ENCODE measurements around the gene TREML4. TPM values are rescaled to one million over a fixed set of nuclear protein-coding genes. Genes with fewer than 3 reads are reported as not detected.

Gene TREML4
- total RNA-seq, 1 experiment from 2014 or later = not detected

- intact Hi-C loops (cut with micrococcal nuclease; ENCODE audit: unreplicated experiment) = no loop called here
- no TSS peak for BruUV-seq (replicated peaks)
- Mint-ChIP-seq H3K27me3 (ENCODE audit: insufficient read depth, unreplicated experiment) (peaks cover 6% of the 10 kb centered on the region), H3K36me3 (ENCODE audit: insufficient read depth, unreplicated experiment) (no peaks in the 10 kb centered on the region), H3K27ac (ENCODE audit: unreplicated experiment) (no peak overlapping the region), H3K4me1 (ENCODE audit: low read depth, unreplicated experiment) (no peaks in the 10 kb centered on the region), H3K4me3 (ENCODE audit: unreplicated experiment) (no peak overlapping the region), H3K9me3 (ENCODE audit: unreplicated experiment) (no peaks in the 10 kb centered on the region)
- POLR2A ChIA-PET = no interaction called here
- Histone ChIP-seq H3K27me3 (replicated peaks; ENCODE audit: control insufficient read depth, insufficient read depth, low read length) (peaks cover 1% of the 10 kb centered on the region; the same call in 1 of the 2 replicates), H3K36me3 (ENCODE audit: control insufficient read depth, insufficient read depth, low read length) (no peaks in the 10 kb centered on the region), H3K9me3 (0 out of 2 replicates have a peak, but pooled peaks cover 3% of the 10 kb centered on the region), H3K4me1 (no peaks in the 10 kb centered on the region), H3K4me3 (ENCODE audit: low read depth, low read length) (no peak overlapping the region)
- CTCF ChIA-PET = no interaction called here
- DNase-seq = no peak
- no peak for TF ChIP-seq CTCF (IDR thresholded peaks at IDR 0.05; ENCODE audit: insufficient read depth in 1 of 2, low read depth in 1 of 2, low read length in 1 of 2, severe bottlenecking in 1 of 2, unreplicated experiment in 1 of 2)
These were observed 27.0 kb downstream of the TREML4 start for GRCh38 chr6:41255110-41255509.

GRCh38 chr6:41255638-41256246 is 27.6 kb downstream of the TREML4 start:
- DNase-seq = no peak
- H3K4me3 ChIP-seq (ENCODE audit: low read depth, low read length) = no peak overlapping the region
- CTCF ChIA-PET = no interaction called here
- intact Hi-C loops (cut with micrococcal nuclease; ENCODE audit: unreplicated experiment) = no loop called here
- peaks cover 6% of the 10 kb centered on the region for H3K27me3 Mint-ChIP-seq (ENCODE audit: insufficient read depth, unreplicated experiment)
- no peaks in the 10 kb centered on the region for H3K4me1 Mint-ChIP-seq (ENCODE audit: low read depth, unreplicated experiment)
- H3K27me3 ChIP-seq (replicated peaks; ENCODE audit: control insufficient read depth, insufficient read depth, low read length) = peaks cover 1% of the 10 kb centered on the region; the same call in 1 of the 2 replicates
- no peaks in the 10 kb centered on the region for H3K4me1 ChIP-seq
- H3K27ac Mint-ChIP-seq (ENCODE audit: unreplicated experiment) = no peak overlapping the region
- H3K9me3 Mint-ChIP-seq (ENCODE audit: unreplicated experiment) = no peaks in the 10 kb centered on the region
- POLR2A ChIA-PET = no interaction called here
- H3K4me3 Mint-ChIP-seq (ENCODE audit: unreplicated experiment) = no peak overlapping the region
- no peaks in the 10 kb centered on the region for H3K36me3 ChIP-seq (ENCODE audit: control insufficient read depth, insufficient read depth, low read length)
- TF ChIP-seq CTCF (IDR thresholded peaks at IDR 0.05; ENCODE audit: insufficient read depth in 1 of 2, low read depth in 1 of 2, low read length in 1 of 2, severe bottlenecking in 1 of 2, unreplicated experiment in 1 of 2) = no peak
- H3K9me3 ChIP-seq = 0 out of 2 replicates have a peak, but pooled peaks cover 3% of the 10 kb centered on the region
- H3K36me3 Mint-ChIP-seq (ENCODE audit: insufficient read depth, unreplicated experiment) = no peaks in the 10 kb centered on the region
- BruUV-seq (replicated peaks) = no TSS peak

GRCh38 chr6:41256383-41256782 is 28.2 kb downstream of the TREML4 start:
- Mint-ChIP-seq H3K4me3 (ENCODE audit: unreplicated experiment) (no peak overlapping the region), H3K4me1 (ENCODE audit: low read depth, unreplicated experiment) (no peaks in the 10 kb centered on the region)

More at GRCh38 chr6:41256383-41256782, 28.2 kb downstream of the TREML4 start:
- TF ChIP-seq CTCF (IDR thresholded peaks at IDR 0.05; ENCODE audit: insufficient read depth in 1 of 2, low read depth in 1 of 2, low read length in 1 of 2, severe bottlenecking in 1 of 2, unreplicated experiment in 1 of 2) = no peak
- Histone ChIP-seq H3K36me3 (ENCODE audit: control insufficient read depth, insufficient read depth, low read length) (no peaks in the 10 kb centered on the region), H3K4me1 (no peaks in the 10 kb centered on the region), H3K27me3 (replicated peaks; ENCODE audit: control insufficient read depth, insufficient read depth, low read length) (peaks cover 1% of the 10 kb centered on the region; the same call in 1 of the 2 replicates), H3K4me3 (ENCODE audit: low read depth, low read length) (no peak overlapping the region), H3K9me3 (0 out of 2 replicates have a peak, but pooled peaks cover 3% of the 10 kb centered on the region)
- intact Hi-C loops (cut with micrococcal nuclease; ENCODE audit: unreplicated experiment) = no loop called here
- Mint-ChIP-seq H3K36me3 (ENCODE audit: insufficient read depth, unreplicated experiment) (no peaks in the 10 kb centered on the region), H3K27ac (ENCODE audit: unreplicated experiment) (no peak overlapping the region), H3K9me3 (ENCODE audit: unreplicated experiment) (peaks cover under 1% of the 10 kb centered on the region), H3K27me3 (ENCODE audit: insufficient read depth, unreplicated experiment) (peaks cover 6% of the 10 kb centered on the region)
- BruUV-seq (replicated peaks) = no TSS peak
- CTCF ChIA-PET = no interaction called here
- POLR2A ChIA-PET = no interaction called here
- DNase-seq = no peak
